ENCODE results near the gene AP4B1. TPM values are rescaled to one million over a fixed set of nuclear protein-coding genes. Genes with fewer than 3 reads are reported as not detected.
"Not testable (repeated sequence)": the region's sequence is repeated elsewhere in the genome, so short reads cannot be mapped to it uniquely, and the experiment has no call there.

Gene AP4B1
- total RNA-seq, 1 donor from 2014 or later, result 21.5 TPM

DNA sequence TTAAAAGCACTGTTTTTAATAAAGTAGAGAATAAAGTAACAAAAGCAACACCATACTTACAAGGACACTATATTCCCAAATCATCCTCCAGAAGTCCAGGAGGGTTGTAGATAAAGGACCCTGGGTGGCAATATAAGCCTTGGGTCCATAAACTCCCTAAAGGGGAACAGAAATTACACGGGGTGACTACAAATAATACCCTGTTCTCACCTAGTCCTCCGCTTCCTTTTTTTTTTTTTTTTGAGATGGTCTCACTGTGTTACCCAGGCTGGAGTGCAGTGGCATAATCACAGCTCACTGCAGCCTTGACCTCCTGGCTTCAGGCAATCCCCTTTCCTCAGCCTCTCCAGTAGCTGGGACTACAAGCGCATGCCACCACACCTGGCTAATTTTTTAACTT is 46.2 kb downstream of the AP4B1 start:
- no peak for DNase-seq (ENCODE audit: low spot score)

DNA sequence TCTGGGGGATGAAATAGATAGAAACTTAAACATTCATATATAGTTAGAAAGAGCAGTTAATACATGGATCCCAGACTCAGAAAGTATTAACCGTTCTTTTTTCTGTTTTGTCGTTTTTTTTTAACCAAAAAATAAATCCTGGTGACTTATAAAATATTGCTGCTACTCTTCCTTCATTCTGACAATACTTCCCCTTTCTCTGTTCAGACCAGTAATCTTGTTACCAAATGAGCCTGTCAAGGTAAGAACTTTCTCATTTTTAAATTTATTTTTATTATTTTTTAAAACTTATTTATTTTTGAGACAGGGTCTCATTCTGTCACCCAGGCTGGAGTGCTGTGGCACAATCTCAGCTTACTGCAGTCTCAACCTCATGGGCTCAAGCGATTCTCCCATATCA is 46.8 kb downstream of the AP4B1 start:
- DNase-seq (ENCODE audit: low spot score), result no peak

- DNase-seq (ENCODE audit: low spot score), result no peak
Measured at GRCh38 chr1:113856401-113856790, 48.2 kb downstream of the AP4B1 start.

DNA sequence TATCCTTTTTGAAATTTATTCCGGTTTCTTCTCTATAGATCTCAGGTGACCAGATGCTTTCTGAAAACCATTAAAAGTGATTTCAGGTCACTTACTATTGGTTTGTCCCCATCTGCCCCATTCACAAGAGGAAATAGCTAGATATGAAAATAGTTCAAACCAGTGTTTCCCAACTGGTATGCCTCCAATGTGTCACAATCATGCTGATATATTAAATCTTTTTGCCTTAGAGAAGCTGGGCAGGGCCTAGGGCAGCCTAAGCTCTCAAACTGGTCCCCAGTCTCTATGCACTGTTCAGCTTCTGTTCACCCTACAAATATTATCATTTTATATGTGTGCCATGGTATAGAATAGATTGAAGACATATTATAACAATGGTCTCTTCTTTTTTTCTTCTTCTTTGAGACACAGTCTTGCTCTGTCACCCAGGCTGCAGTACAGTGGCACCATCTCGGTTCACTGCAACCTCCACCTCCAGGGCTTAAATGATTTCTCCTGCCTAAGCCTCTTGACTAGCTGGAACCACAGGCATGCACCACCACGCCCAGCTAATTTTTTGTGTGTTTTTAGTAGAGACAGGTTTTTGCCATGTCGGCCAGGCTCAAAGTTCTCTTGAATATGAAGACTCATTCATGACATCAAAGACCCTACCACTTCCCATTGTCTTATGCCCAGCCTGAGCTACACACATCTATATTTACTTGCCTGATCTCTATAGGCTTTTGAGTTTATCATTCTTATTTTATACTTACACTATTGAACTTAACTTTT is 48.8 kb downstream of the AP4B1 start:
- DNase-seq (ENCODE audit: low spot score), result no peak

DNA sequence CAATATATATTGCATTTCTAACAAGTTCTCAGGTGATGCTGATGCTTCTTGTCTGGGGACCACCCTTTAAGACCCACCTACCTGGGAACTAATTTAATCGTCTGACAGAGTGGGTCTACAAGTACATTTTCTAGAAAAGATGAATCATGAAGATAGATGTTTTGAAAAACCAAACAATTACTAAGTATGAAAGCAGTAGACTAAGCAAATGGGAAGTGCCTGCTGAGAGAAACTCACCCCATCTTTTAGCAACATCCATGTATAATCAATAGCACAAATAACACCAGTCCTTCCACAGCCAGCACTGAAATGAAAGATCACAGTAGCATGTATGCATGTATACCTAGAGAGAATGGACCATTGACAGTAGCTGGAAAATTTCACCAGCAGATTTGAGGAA is 50.4 kb downstream of the AP4B1 start:
- no peak for DNase-seq (ENCODE audit: low spot score)

GRCh38 chr1:113852694-113853093 is 51.9 kb downstream of the AP4B1 start:
- not testable (repeated sequence) for DNase-seq (ENCODE audit: low spot score)

DNA sequence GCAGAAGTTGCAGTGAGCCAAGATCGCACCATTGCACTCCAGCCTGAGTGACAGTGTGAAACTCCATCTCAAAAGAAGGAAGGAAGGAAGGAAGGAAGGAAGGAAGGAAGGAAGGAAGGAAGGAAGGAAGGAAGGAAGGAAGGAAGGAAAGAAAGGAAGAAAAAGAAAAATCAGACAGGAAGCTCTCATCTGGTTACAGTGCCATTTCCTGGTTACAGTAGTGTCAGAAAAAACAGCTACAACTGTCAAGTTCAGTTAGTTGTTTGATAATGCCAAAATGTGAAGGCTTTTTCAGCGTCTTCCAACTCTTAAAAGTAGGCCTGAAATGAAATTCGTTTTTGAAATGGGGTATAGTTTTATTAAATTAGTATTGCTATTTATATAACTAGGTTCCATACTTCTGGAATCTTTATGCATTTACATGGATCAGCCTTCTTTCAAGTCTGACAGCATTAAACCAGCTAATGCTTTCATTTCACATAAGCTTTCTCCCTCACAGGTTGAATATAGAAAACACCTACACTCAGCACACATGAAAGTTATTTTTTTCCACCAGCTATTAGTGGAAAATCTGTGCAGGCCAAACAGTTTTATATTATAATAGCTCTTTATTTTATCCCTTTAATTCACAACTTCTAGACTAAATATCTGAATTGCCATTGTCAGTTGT is 54.3 kb downstream of the AP4B1 start:
- no peak for DNase-seq (ENCODE audit: low spot score)

GRCh38 chr1:113849072-113849471 is 55.5 kb downstream of the AP4B1 start:
- no peak for DNase-seq (ENCODE audit: low spot score)

- DNase-seq (ENCODE audit: low spot score), result no peak
Measured at GRCh38 chr1:113846391-113847035, 58.1 kb downstream of the AP4B1 start.

Other genes with a start within 250 kb of the AP4B1 start
- 27.1 TPM for gene PHTF1, start 145.3 kb downstream of the AP4B1 start, total RNA-seq
- 20.5 TPM for gene RSBN1, start 92.3 kb downstream of the AP4B1 start, total RNA-seq
- gene PTPN22, start 33.1 kb downstream of the AP4B1 start, total RNA-seq, result 3.1 TPM
- gene BCL2L15, start 17.2 kb downstream of the AP4B1 start, total RNA-seq, result 20.9 TPM
- gene DCLRE1B, start 527 bp upstream of the AP4B1 start, total RNA-seq, result 6.0 TPM
- 72.3 TPM for gene HIPK1, start 24.5 kb upstream of the AP4B1 start, total RNA-seq
- gene OLFML3, start 74.7 kb upstream of the AP4B1 start, total RNA-seq, result 74.8 TPM
- gene SYT6, start 249.1 kb upstream of the AP4B1 start, total RNA-seq, result 1.4 TPM